ENCODE measurements around the gene ZC3H12C.

DNA sequence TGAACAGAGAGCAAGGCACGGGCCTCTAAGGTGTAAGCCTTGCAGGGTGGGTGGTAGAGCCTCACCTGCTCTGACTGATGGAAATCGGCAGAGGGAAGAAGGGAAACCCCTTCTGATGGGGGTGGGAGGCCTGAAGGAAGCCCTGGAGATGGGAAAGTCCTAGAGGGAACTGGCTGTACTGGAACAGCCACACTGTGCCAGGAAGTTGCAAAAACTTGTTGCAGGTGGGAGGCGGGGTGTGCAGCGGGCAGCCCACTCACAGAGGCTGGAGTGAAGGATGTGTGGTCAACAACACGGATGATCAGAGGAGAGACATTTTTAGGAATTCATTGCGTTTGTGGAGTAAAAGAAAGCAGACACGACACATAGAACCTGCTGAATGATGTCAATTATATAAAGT is 91.3 kb downstream of the ZC3H12C start:
- TF ChIP-seq IRF2 (CRISPR knock-in tag; IDR thresholded peaks at IDR 0.05) (no peak), NCOA1 (CRISPR knock-in tag; IDR thresholded peaks at IDR 0.05) (no peak), POGZ (CRISPR knock-in tag; IDR thresholded peaks at IDR 0.05) (no peak), POLR2A (IDR thresholded peaks at IDR 0.05; ENCODE audit: insufficient read depth in 1 of 2, low read depth in 2 of 2, low read length in 2 of 2) (no peak), POLR2AphosphoS5 (IDR thresholded peaks at IDR 0.05; ENCODE audit: low read depth, low read length) (no peak)
- TF ChIP-seq, protein P1, sequence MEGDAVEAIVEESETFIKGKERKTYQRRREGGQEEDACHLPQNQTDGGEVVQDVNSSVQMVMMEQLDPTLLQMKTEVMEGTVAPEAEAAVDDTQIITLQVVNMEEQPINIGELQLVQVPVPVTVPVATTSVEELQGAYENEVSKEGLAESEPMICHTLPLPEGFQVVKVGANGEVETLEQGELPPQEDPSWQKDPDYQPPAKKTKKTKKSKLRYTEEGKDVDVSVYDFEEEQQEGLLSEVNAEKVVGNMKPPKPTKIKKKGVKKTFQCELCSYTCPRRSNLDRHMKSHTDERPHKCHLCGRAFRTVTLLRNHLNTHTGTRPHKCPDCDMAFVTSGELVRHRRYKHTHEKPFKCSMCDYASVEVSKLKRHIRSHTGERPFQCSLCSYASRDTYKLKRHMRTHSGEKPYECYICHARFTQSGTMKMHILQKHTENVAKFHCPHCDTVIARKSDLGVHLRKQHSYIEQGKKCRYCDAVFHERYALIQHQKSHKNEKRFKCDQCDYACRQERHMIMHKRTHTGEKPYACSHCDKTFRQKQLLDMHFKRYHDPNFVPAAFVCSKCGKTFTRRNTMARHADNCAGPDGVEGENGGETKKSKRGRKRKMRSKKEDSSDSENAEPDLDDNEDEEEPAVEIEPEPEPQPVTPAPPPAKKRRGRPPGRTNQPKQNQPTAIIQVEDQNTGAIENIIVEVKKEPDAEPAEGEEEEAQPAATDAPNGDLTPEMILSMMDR (CRISPR knock-in tag; IDR thresholded peaks at IDR 0.05), result no peak
